Subcutaneous abdominal adipose tissue (tissue), 5 donors: Measurements from ENCODE around the gene SERPINB6.
A peak's percentile ranks its signal among the peaks of the same experiment; 100 is the strongest.
"Not testable (repeated sequence)": the region's sequence is repeated elsewhere in the genome, so short reads cannot be mapped to it uniquely, and the experiment has no call there.

Source experiments
- H3K27ac ChIP-seq: one replicate; pipeline ENCODE4 v1.7.0; 2013; ENCODE audit warnings: low read depth, mild to moderate bottlenecking, inconsistent platforms, low read length, moderate library complexity
- H3K27me3 ChIP-seq, 5 donors: one replicate each; pipeline ENCODE4 v1.7.0; 2013; ENCODE audit warnings: low read length in 5 of 5, inconsistent platforms in 1 of 5; ENCODE audit not compliant: control insufficient read depth in 5 of 5, insufficient read depth in 4 of 5
- H3K36me3 ChIP-seq, 5 donors: one replicate each; pipeline ENCODE4 v1.7.0; 2013; ENCODE audit warnings: low read length in 5 of 5; ENCODE audit not compliant: control insufficient read depth in 5 of 5, insufficient read depth in 5 of 5
- H3K4me1 ChIP-seq, 5 donors: one replicate each; pipeline ENCODE4 v1.7.0; 2013; ENCODE audit warnings: low read length in 5 of 5, mild to moderate bottlenecking in 3 of 5, moderate library complexity in 1 of 5; ENCODE audit not compliant: control insufficient read depth in 5 of 5, insufficient read depth in 5 of 5
- H3K4me3 ChIP-seq, 5 donors: one replicate each; pipeline ENCODE4 v1.7.0; 2013; ENCODE audit warnings: low read length in 5 of 5, low read depth in 1 of 5
- H3K9ac ChIP-seq, 5 donors: one replicate each; pipeline ENCODE4 v1.7.0; 2013; ENCODE audit warnings: low read length in 5 of 5, mild to moderate bottlenecking in 4 of 5, moderate library complexity in 3 of 5
- H3K9me3 ChIP-seq, 5 donors: one replicate each; pipeline ENCODE4 v1.7.0; 2013; ENCODE audit warnings: low read length in 5 of 5; ENCODE audit not compliant: control insufficient read depth in 5 of 5
- donor health status: healthy.
- donor health status: healthy.
- donor health status: healthy.
- donor health status: healthy.
- donor health status: healthy.

Gene SERPINB6

DNA sequence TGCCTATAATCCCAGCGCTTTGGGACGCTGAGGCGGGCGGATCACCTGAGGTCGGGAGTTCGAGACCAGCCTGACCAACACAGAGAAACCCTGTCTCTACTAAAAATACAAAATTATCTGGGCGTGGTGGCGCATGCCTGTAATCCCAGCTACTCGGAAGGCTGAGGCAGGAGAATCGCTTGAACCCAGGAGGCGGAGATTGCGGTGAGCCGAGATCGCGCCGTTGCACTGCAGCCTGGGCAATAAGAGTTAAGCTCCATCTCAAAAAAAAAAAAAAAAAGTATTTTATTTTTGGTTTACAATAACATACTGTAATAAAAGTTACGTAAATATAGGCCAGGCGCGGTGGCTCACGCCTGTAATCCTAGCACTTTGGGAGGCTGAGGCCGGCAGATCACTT is 29.3 kb downstream of the SERPINB6 start:
- H3K36me3 ChIP-seq, H3K27ac ChIP-seq, H3K4me3 ChIP-seq, H3K9me3 ChIP-seq, H3K27me3 ChIP-seq, H3K9ac ChIP-seq: not testable (repeated sequence)
- peaks cover 0 to 15% (median 4%) of the 10 kb centered on the region in 5 donors for H3K4me1 ChIP-seq

DNA sequence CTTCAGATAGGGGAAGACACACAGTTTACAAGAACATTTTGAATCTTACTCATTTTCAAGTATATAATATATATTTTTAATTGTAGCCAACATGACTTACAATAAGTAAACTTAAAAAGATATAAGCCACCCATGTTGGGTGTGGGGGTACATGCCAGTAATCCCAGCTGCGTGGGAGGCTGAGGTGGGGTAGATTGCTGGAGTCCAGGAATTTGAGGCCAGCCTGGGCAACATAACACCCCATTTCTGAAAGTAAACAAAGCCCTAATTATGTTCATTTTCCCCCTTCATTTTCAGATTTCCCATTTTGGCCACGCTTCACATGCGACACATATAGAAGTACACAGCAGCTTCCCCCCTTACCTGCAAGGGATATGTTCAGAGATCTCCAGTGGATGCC is 30.5 kb downstream of the SERPINB6 start:
- Histone ChIP-seq H3K9me3 (no peaks in the 10 kb centered on the region), H3K4me3 (peak overlapping the region in 1 of 5 donors; percentile 4), H3K27me3 (no peaks in the 10 kb centered on the region), H3K4me1 (peaks cover 0 to 15% (median 4%) of the 10 kb centered on the region in 5 donors), H3K27ac (no peak overlapping the region), H3K36me3 (no peaks in the 10 kb centered on the region), H3K9ac (no peak overlapping the region)

DNA sequence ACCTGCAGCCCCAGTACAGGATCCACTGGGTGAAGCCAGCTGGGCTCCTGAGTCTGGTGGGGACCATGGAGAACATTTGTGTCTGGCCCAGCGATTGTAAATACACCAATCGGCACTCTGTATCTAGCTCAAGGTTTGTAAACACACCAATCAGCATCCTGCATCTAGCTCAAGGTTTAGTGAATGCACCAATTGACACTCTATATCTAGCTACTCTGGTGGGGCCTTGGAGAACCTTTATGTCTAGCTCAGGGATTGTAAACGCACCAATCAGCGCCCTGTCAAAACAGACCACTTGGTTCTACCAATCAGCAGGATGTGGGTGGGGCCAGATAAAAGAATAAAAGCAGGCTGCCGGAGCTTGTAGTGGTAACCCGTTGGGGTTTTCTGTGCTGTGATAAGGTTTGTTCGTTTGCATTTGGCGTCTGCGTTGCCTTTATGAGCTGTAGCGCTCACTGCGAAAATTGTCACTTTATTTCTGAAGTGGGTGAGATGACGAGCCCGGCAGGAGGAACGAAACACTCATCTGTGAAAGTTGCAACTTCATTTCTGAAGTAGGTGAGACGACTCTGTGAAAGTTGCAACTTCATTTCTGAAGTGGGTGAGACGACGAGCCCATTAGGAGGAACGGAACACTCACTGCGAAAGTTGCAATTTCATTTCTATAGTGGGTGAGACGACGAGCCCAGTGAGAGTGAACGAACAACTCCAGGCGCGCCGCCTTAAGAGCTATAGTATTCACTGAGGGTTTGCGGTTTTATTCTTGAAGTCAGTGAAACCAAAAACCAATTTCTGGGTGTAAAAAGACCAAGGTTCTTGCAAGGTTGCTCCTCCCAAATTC is 31.1 kb downstream of the SERPINB6 start:
- H3K9me3 ChIP-seq, result no peaks in the 10 kb centered on the region
- no peaks in the 10 kb centered on the region for H3K27me3 ChIP-seq
- H3K4me1 ChIP-seq, result peaks cover 0 to 15% (median 4%) of the 10 kb centered on the region in 5 donors
- no peak overlapping the region for H3K9ac ChIP-seq
- H3K4me3 ChIP-seq, result peak overlapping the region in 1 of 5 donors; percentile 4
- H3K27ac ChIP-seq, result no peak overlapping the region
- no peaks in the 10 kb centered on the region for H3K36me3 ChIP-seq

DNA sequence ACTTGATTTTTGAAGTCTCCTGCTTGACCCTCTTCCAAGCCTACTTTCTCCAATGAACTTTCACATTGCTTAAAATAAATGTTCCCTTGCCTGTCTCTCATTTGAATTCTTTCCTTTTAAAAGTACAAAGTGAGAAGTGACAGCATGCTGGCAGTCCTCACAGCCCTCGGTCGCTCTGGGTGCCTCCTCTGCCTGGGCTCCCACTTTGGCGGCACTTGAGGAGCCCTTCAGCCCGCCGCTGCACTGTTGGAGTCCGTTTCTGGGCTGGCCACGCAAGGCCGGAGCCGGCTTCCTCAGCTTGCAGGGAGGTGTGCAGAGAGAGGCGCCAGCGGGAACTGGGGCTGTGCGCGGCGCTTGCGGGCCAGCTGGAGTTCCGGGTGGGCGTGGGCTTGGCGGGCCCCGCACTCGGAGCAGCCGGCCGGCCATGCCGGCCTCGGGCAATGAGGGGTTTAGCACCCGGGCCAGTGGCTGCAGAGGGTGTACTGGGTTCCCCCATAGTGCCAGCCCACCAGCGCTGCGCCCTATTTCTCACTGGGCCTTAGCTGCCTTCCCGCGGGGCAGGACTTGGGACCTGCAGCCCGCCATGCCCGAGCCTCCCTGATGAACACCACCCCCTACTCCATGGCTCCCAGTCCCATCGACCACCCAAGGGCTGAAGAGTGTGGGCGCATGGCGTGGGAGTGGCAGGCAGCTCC is 31.9 kb downstream of the SERPINB6 start:
- no peak overlapping the region for H3K9ac ChIP-seq
- H3K27ac ChIP-seq, result no peak overlapping the region
- H3K27me3 ChIP-seq, result no peaks in the 10 kb centered on the region
- peaks cover 0 to 15% (median 4%) of the 10 kb centered on the region in 5 donors for H3K4me1 ChIP-seq
- H3K9me3 ChIP-seq, result no peaks in the 10 kb centered on the region
- no peak overlapping the region for H3K4me3 ChIP-seq
- H3K36me3 ChIP-seq, result no peaks in the 10 kb centered on the region

DNA sequence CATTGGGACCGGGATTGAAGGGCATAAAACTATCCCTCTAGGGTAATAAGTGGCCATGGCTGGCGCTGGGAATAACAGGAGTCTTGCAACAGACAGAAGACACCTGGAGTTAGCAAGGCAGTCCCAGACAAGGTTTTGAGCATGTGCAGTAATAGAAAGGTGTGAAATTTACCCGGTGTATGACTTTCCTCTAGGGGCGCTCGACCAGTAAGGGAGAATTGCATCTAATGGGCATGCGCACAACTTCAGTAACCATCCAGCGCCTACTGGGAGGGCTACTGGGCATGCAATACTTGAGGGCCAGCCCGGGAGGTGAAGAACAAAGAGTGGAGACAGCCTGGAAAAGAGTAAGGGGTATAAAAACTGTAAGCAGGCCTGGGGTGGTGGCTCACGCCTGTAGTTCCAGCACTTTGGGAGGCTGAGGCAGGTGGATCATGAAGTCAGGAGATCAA is 32.7 kb downstream of the SERPINB6 start:
- H3K4me3 ChIP-seq, result no peak overlapping the region

DNA sequence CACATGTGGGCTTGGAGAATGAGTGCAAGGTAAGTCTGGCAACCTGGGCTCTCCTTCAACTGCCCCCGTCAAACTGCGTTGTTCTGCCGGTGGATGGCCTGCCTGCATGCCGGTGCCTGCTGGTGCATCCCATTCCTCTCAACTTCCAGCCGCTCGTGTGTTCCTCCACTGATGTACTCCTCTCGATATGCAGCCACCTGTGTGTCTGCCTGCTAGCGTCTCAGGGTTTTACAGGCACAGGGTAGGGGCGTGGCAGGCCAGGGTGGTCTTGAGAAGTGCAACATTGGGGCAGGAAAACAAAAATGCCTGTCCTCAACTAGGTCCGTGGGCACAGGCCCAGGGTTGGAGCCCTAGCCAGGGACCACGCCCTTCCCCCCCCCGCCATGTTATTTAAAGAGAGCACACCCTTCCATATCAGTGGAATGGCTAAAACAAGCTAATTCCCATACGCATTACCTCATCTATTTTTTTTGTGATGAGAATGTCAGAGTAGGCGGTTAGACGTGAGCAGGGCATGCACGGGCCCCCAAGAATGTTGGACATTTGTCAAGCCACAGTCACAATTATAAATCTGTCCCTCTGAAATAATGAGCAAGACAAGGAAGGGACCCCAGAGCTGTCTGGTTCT is 33.2 kb downstream of the SERPINB6 start:
- no peak overlapping the region for H3K27ac ChIP-seq
- no peak overlapping the region for H3K9ac ChIP-seq

More for the DNA sequence above, 32.7 kb downstream of the SERPINB6 start:
- H3K9me3 ChIP-seq, result no peaks in the 10 kb centered on the region
- H3K36me3 ChIP-seq, result no peaks in the 10 kb centered on the region
- peaks cover 0 to 12% (median 3%) of the 10 kb centered on the region in 5 donors for H3K4me1 ChIP-seq
- H3K27me3 ChIP-seq, result no peaks in the 10 kb centered on the region
- no peak overlapping the region for H3K9ac ChIP-seq
- no peak overlapping the region for H3K27ac ChIP-seq

DNA sequence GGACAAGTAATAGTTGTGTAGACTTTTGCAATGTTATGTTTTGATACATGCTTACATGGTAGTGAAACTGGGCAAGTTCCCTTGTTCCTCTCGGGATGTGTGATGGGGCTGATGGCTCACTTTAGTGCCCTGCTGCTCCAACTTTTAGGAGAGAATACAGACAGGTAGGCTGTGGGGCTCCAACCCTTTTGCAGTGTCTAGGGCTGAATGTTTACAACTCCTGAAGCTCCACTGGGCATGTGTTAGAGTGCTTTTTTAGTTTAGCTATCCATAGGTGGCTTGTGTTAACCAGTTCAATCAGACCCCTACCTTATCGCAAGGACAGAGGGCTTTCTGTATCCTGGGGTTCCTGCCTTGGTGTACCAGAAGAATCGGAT is 33.8 kb downstream of the SERPINB6 start:
- Histone ChIP-seq H3K9me3 (no peaks in the 10 kb centered on the region), H3K36me3 (no peaks in the 10 kb centered on the region), H3K27ac (no peak overlapping the region), H3K27me3 (no peaks in the 10 kb centered on the region), H3K4me1 (peaks cover 0 to 1% (median 0%) of the 10 kb centered on the region in 5 donors), H3K4me3 (no peak overlapping the region), H3K9ac (no peak overlapping the region)

More for the DNA sequence above, 33.2 kb downstream of the SERPINB6 start:
- Histone ChIP-seq H3K9me3 (no peaks in the 10 kb centered on the region), H3K4me1 (peaks cover 0 to 6% (median 0%) of the 10 kb centered on the region in 5 donors), H3K4me3 (no peak overlapping the region), H3K27me3 (no peaks in the 10 kb centered on the region), H3K36me3 (no peaks in the 10 kb centered on the region)

DNA sequence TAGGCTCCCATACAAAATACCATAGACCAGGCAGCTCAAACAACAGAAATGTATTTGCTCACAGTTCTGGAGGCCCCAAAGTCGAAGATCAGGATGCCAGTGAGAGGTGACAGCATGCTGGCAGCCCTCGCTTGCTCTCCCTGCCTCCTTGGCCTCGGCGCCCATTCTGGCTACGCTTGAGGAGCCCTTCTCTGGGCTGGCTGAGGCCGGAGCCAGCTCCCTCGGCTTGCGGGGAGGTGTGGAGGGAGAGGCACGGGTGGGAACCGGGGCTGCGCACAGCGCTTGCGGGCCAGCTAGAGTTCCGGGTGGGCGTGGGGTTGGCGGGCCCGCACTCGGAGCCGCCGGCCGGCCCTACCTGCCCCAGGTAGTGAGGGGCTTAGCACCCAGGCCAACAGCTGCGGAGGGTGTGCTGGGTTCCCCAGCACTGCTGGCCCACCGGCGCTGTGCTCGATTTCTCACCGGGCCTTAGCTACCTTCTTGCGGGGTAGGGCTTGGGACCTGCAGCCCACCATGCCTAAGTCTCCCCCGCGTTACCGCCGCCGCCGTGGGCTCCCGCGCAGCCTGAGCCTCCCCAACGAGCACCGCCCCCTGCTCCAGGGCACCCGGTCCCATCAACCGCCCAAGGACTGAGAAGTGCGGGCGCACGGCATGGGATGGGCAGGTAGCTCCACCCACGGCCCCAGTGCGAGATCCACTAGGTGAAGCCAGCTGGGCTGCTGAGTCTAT is 35.6 kb downstream of the SERPINB6 start:
- no peaks in the 10 kb centered on the region for H3K27me3 ChIP-seq
- H3K27ac ChIP-seq, result no peak overlapping the region
- H3K36me3 ChIP-seq, result no peaks in the 10 kb centered on the region
- no peak overlapping the region for H3K4me3 ChIP-seq
- H3K9me3 ChIP-seq, result no peaks in the 10 kb centered on the region
- peaks cover 0 to 6% (median 4%) of the 10 kb centered on the region in 5 donors for H3K4me1 ChIP-seq
- no peak overlapping the region for H3K9ac ChIP-seq

DNA sequence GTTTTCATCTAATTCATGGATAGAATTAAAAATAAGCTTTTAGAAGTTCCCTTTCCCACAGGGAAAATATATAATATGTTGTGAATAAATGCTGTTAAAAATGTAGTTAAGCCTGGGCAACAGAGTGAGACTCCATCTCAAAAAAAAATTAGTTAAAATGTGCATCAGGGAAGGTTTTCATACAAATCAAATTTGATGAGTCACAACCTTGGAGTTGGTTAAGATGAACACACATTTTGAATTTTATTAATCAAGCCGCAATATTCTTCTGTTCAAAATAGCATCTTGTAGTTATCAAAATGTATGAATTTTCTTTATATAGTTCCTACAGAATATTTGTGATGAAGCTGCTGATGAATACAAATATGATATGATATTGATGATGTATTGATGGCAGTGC is 37.3 kb downstream of the SERPINB6 start:
- no peaks in the 10 kb centered on the region for H3K9me3 ChIP-seq
- H3K27ac ChIP-seq, result no peak overlapping the region
- peaks cover 0 to 6% (median 4%) of the 10 kb centered on the region in 5 donors for H3K4me1 ChIP-seq
- no peak overlapping the region for H3K9ac ChIP-seq
- no peaks in the 10 kb centered on the region for H3K27me3 ChIP-seq
- no peak overlapping the region for H3K4me3 ChIP-seq
- H3K36me3 ChIP-seq, result no peaks in the 10 kb centered on the region
